ENCODE data around the gene PKIG. TPM values are rescaled to one million over a fixed set of nuclear protein-coding genes. Genes with fewer than 3 reads are reported as not detected.
"Not testable (repeated sequence)": the region's sequence is repeated elsewhere in the genome, so short reads cannot be mapped to it uniquely, and the experiment has no call there.

PKIG gene
- total RNA-seq, 4 donors from 2014 or later = 21.5 to 42.6 (median 28.2) TPM

DNA sequence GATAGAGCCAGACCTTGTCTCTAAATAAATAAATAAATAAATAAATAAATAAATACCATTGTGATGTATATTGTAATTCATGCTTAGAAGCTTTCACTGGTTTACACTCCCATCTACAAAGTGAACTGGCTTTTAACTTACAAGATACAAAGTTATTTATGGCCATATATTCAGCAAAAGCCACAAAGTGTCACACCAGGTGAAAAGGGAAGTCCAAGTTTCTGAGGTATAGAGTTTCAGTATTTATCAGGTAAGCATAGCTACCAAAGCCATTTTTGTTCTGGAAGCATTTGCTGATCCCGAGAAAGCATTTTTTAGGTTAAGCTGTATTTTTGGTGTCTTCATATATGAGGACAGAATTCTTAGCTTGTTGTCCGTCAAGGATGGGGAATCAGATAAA, 22.1 kb upstream of the PKIG start:
- intact Hi-C loops (cut with DNase I; ENCODE audit: low total_unique reads) = no loop called here
- DNase-seq (ENCODE audit: low spot score in 2 of 2) = no peak
- WGBS, 2 donors = 82 to 86% methylated on average over 2 of the region's 2 CpGs
- no peak overlapping the region for H3K4me3 ChIP-seq (ENCODE audit: low read depth, poor library complexity, severe bottlenecking)
- TF ChIP-seq, protein P1, sequence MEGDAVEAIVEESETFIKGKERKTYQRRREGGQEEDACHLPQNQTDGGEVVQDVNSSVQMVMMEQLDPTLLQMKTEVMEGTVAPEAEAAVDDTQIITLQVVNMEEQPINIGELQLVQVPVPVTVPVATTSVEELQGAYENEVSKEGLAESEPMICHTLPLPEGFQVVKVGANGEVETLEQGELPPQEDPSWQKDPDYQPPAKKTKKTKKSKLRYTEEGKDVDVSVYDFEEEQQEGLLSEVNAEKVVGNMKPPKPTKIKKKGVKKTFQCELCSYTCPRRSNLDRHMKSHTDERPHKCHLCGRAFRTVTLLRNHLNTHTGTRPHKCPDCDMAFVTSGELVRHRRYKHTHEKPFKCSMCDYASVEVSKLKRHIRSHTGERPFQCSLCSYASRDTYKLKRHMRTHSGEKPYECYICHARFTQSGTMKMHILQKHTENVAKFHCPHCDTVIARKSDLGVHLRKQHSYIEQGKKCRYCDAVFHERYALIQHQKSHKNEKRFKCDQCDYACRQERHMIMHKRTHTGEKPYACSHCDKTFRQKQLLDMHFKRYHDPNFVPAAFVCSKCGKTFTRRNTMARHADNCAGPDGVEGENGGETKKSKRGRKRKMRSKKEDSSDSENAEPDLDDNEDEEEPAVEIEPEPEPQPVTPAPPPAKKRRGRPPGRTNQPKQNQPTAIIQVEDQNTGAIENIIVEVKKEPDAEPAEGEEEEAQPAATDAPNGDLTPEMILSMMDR (IDR thresholded peaks at IDR 0.05) = no peak
- no peak for TF ChIP-seq POLR2A (IDR thresholded peaks at IDR 0.05)

DNA sequence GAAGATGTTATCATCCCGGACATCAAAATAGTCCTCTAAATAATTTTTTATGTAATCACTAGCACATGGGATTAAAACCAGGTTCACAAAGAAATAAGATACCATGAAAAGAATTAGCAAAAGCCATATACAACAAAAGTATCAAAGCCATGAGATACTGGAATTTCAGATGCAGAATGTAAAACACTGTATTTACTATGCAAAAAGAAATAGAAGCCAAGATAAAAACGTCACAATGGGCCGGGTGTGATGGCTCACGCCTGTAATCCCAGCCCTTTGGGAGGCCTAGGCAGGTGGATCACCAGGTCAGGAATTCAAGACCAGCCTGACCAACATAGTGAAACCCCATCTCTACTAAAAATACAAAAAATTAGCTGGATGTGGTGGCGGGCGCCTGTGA, 21.6 kb upstream of the PKIG start:
- DNase-seq (ENCODE audit: low spot score in 2 of 2); H3K4me3 ChIP-seq (ENCODE audit: low read depth, poor library complexity, severe bottlenecking); intact Hi-C loops (cut with DNase I; ENCODE audit: low total_unique reads): not testable (repeated sequence)
- 71 to 72% methylated on average over 6 of the region's 6 CpGs for WGBS, 2 donors

DNA sequence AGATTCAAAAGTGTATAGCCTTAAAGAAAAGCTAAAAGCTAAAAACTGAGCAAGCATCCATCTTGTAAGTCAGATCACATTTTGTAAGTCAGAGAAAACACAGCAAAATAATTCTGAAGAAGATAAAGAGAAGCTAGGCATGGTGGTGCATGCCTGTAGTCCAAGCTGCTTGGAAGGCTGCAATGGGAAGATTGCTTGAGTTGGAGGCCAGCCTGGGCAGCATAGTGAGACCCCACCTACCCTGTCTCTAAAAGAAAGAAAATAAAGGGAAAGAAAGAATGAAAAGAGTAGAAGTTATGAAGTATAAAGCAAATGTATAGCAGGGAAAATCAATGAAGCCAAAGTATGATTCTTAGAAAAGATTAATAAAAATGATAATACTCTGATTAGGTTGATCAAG, 20.5 kb upstream of the PKIG start:
- no peak overlapping the region for H3K4me3 ChIP-seq (ENCODE audit: low read depth, poor library complexity, severe bottlenecking)
- intact Hi-C loops (cut with DNase I; ENCODE audit: low total_unique reads) = no loop called here
- no peak for TF ChIP-seq POLR2A (IDR thresholded peaks at IDR 0.05)
- TF ChIP-seq, protein P1 (IDR thresholded peaks at IDR 0.05) = no peak
- no peak for DNase-seq (ENCODE audit: low spot score in 2 of 2)

DNA sequence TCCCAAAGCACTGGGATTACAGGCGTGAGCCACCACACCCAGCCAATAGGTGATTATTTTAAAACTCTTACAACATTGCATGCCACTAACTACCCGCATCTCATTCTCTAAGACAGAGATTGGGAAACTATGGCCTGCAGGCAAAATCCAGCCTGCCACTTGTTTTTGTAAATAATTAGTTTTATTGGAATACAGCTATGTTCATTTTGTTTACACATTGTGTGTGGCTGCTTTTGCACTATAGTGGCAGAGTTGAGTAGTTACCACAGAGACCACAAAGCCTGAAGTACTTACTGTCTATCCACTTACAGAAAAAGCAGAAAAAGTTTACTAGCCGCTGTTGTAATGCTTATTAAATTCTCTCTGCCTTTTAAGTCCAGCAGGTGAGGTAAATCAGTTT, 16.4 kb upstream of the PKIG start:
- H3K4me3 ChIP-seq (ENCODE audit: low read depth, poor library complexity, severe bottlenecking) = no peak overlapping the region
- TF ChIP-seq POLR2A (IDR thresholded peaks at IDR 0.05) = no peak
- intact Hi-C loops (cut with DNase I; ENCODE audit: low total_unique reads) = no loop called here
- 65 to 80% methylated on average over 3 of the region's 3 CpGs for WGBS, 2 donors
- DNase-seq (ENCODE audit: low spot score in 2 of 2) = no peak

DNA sequence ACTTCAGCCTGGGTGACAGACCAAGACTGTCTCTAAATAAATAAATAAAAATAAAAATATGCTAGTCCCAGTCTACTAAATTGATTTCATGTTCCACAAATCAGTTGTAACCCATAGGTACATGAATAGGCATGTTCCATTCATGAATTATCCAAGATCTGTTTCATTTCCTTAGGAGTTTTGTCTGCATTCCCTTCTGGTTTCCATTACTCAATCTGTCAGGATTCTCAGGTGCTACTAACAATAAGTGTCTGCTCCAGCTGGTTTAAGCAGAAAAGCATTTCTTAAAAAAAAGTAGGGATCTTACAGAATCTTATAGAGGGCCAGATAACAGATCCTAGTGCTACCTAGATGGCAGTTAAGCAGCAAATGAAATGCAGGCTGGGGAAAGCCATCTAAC, 15.6 kb upstream of the PKIG start:
- H3K4me3 ChIP-seq (ENCODE audit: low read depth, poor library complexity, severe bottlenecking) = no peak overlapping the region
- DNase-seq (ENCODE audit: low spot score in 2 of 2) = no peak
- TF ChIP-seq POLR2A (IDR thresholded peaks at IDR 0.05) = no peak
- TF ChIP-seq, protein P1 (IDR thresholded peaks at IDR 0.05) = no peak
- intact Hi-C loops (cut with DNase I; ENCODE audit: low total_unique reads) = no loop called here

DNA sequence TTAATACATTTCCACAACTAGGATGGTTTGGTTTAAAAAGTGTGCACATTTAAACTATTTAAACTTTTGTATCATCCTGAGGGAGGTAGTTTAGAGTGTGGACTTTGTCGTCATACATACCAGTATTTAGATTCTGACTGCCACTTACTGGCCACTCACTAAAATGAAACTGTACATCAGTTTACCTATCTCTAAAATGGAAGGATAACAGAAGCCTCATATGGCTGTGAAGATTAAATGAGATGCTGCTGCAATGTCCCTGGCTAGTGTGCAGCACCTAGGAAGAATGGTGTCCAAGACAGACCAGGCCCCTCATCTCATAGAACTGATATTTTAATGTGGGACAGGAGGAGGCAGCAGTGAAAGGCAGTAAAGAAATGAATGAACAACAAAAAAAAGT, 12.0 kb upstream of the PKIG start:
- intact Hi-C loops (cut with DNase I; ENCODE audit: low total_unique reads) = no loop called here
- no peak for DNase-seq (ENCODE audit: low spot score in 2 of 2)
- 97 to 100% methylated on average over 1 of the region's 1 CpG for WGBS, 2 donors
- no peak overlapping the region for H3K4me3 ChIP-seq (ENCODE audit: low read depth, poor library complexity, severe bottlenecking)
- TF ChIP-seq, protein P1 (IDR thresholded peaks at IDR 0.05) = no peak
- no peak for TF ChIP-seq POLR2A (IDR thresholded peaks at IDR 0.05)

DNA sequence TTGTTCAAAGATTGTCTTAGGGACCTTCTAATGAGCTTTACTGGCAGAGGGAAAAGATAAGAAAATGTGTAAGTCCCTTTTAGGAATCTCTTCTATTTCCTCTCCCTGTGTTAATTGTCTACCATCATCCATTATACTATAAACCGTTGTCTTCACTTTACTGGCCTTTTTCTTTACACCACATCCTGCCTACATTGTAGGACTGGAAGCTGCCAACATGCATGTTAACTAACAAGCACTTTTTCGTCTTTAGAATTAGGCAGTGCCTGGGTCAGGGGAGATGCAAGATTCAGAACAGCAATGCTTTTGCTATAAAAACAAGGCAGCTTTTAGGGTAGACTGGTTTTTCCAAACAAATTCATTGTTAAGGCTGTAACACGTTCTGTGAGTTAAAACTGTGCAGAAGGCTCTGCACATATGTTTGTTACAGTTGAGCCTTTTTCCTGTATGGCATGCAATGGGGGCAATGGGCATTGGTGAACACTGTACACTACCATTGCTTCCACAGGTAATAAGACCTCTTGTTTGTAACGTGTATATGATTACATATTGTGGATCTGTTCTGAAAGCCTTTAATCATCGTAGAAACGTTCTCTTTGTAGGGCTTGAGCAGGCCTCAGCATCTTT, 10.9 kb upstream of the PKIG start:
- TF ChIP-seq, protein P1 (IDR thresholded peaks at IDR 0.05) = no peak
- TF ChIP-seq POLR2A (IDR thresholded peaks at IDR 0.05) = no peak
- no peak for DNase-seq (ENCODE audit: low spot score in 2 of 2)
- intact Hi-C loops (cut with DNase I; ENCODE audit: low total_unique reads) = no loop called here
- no peak overlapping the region for H3K4me3 ChIP-seq (ENCODE audit: low read depth, poor library complexity, severe bottlenecking)
- 73 to 77% methylated on average over 6 of the region's 6 CpGs for WGBS, 2 donors
